Ovary (tissue), 9 donors: Measurements from ENCODE around the gene GRM8. TPM values are rescaled to one million over a fixed set of nuclear protein-coding genes. Genes with fewer than 3 reads are reported as not detected.

ENCODE experiments used
- DNase-seq, 5 donors: peaks; one replicate each; pipeline ENCODE4 v3.0.0-alpha.2; 2019 to 2020
- H3K27ac ChIP-seq, 2 donors: fragments of 200-600 bp; one replicate each; pipeline versions ENCODE4 v1.5.1 to v1.8.0; 2019 to 2022
- H3K27me3 ChIP-seq: fragments of 200-600 bp; one replicate; pipeline ENCODE4 v1.8.0; 2022
- H3K36me3 ChIP-seq: fragments of 200-600 bp; sonication (generic); one replicate; pipeline ENCODE4 v1.5.1; 2019
- H3K4me1 ChIP-seq: one replicate; pipeline ENCODE4 v1.8.1; 2013; ENCODE audit warnings: mild to moderate bottlenecking, moderate library complexity; ENCODE audit not compliant: insufficient read depth
- H3K4me3 ChIP-seq: fragments of 200-600 bp; sonication (generic); one replicate; pipeline ENCODE4 v1.5.1; 2017
- H3K9me3 ChIP-seq, 2 donors: fragments of 200-600 bp in 1 of 2; sonication (generic) in 1 of 2; one replicate each; pipeline versions ENCODE4 v1.5.1 to v1.8.1; 2013 to 2019; ENCODE audit warnings: mild to moderate bottlenecking in 1 of 2, moderate library complexity in 1 of 2
- CTCF ChIP-seq, 3 donors: fragments of 450-650 bp in 2 of 3; fragments of 200-600 bp in 1 of 3; IDR thresholded peaks; one replicate each; pipeline versions ENCODE4 v1.5.1 to v1.8.0; 2016 to 2022; ENCODE audit warnings: antibody characterized with exemption in 3 of 3, mild to moderate bottlenecking in 1 of 3
- EP300 ChIP-seq: sonication (generic); formaldehyde crosslinking; IDR thresholded peaks from one replicate; pipeline ENCODE4 v1.6.1; 2017; ENCODE audit warnings: antibody characterized with exemption
- POLR2A ChIP-seq: fragments of 450-650 bp; IDR thresholded peaks from one replicate; pipeline ENCODE4 v1.6.1; 2017; ENCODE audit warnings: antibody characterized with exemption, mild to moderate bottlenecking, moderate library complexity
- WGBS, 3 donors: extraction: QIAGEN DNeasy Blood & Tissue Kit in 1 of 3; methylation state at CpG; one replicate each; pipeline versions ENCODE4 v1.1.5 to v1.1.7; 2013 to 2017; 5-methylcytosine and 5-hydroxymethylcytosine counted together
- intact Hi-C, 4 donors: fragments of 100-400 bp; cut with DNase I; formaldehyde crosslinking; loops; one replicate each; pipeline versions ENCODE4 v1.11.0 to v1.15.1; 2022 to 2023
- polyA plus RNA-seq, 2 donors: library from polyadenylated mRNA; stranded (reverse); fragments of 200-250 nt in 1 of 2; fragments of 350-450 nt in 1 of 2; fragmentation: Illumina TruSeq in 1 of 2; extraction: RNeasy Lipid Tissue Mini Kit (QIAGEN cat#74804) in 1 of 2; gene quantifications; one replicate each; pipeline ENCODE4 v1.2.3, GENCODE V29; 2013 to 2014
- total RNA-seq, 7 donors: library from RNA; depleted of rRNA in 2 of 7; stranded (reverse); fragments of >200 nt in 2 of 7; fragmentation: NEBNext Ultra II Directional in 3 of 7; extraction: Animal tissue kit (Norgen Biotek cat#: 25700) in 3 of 7; gene quantifications; one replicate each; pipeline versions ENCODE4 v1.1.0 to v1.2.4, GENCODE V29; 2016 to 2023
- donor health status: DM: no; HTN: no; CAD: no; lungs with moderate emphysema.
- donor health status: DM: no; HTN: no; CAD: no.
- donor health status: Bipolar disorder and iron deficiency.
- donor health status: DM: yes; HTN: yes; CAD: no.
- donor health status: DM: no; HTN: no; CAD: no.
- donor health status: DM: yes; HTN: yes; CAD: no.

The GRM8 gene
- total and polyA plus RNA-seq, 9 donors: 0.38 to 4.0 (median 1.0) TPM; not detected in 1

DNA sequence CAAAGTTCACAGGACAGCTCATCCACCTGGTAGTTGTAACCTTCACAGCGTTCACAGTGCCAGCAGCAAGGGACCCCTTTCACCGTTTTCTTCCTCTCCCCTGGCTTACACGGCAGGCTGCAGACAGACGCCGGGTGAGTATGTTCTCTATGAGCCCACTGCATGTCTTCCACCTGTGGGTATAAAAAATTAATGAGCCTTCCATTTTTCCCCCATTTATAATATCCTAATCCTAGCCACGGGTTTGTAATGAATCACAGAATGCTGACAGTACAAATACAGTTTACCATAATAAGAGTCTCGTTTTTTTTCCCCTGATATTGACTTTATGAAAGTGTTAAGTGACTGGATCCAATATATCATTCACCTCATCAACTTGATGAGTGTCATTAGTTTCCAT, 719.0 kb downstream of the GRM8 start:
- H3K27ac ChIP-seq: no peak overlapping the region
- TF ChIP-seq POLR2A (no peak), CTCF (IDR thresholded peaks at IDR 0.05) (no peak), EP300 (no peak)
- 72 to 77% (median 73%) methylated on average over 7 of the region's 7 CpGs for WGBS, 3 donors

DNA sequence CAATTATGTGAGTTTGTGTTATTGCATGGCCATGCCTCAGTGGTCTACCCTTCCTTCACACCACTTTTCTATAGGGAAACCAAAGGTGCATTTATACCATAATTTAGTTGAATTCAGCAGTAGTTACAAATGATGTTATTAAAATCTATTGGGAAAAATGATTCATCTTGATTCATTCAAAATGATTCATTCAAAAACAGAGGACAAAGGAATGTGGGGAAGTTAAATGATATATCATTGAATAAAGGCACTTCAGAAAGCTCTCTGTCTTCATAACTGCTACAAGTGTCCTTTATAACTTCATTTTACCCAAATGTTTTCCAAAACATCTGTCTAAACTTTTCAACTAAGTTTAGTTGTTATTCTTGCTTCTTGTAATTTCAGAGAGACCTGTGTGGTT, 722.9 kb downstream of the GRM8 start:
- Histone ChIP-seq H3K27ac (no peak overlapping the region), H3K9me3 (no peaks in the 10 kb centered on the region), H3K4me1 (no peaks in the 10 kb centered on the region), H3K27me3 (no peaks in the 10 kb centered on the region), H3K36me3 (no peaks in the 10 kb centered on the region), H3K4me3 (no peak overlapping the region)
- TF ChIP-seq CTCF (IDR thresholded peaks at IDR 0.05) (no peak), EP300 (no peak), POLR2A (no peak)
- intact Hi-C loops: no loop called here
- DNase-seq: no peak

More for the DNA sequence above, 719.0 kb downstream of the GRM8 start:
- Histone ChIP-seq H3K4me1 (no peaks in the 10 kb centered on the region), H3K36me3 (no peaks in the 10 kb centered on the region), H3K27me3 (no peaks in the 10 kb centered on the region), H3K9me3 (no peaks in the 10 kb centered on the region), H3K4me3 (no peak overlapping the region)
- intact Hi-C loops: no loop called here
- no peak for DNase-seq

DNA sequence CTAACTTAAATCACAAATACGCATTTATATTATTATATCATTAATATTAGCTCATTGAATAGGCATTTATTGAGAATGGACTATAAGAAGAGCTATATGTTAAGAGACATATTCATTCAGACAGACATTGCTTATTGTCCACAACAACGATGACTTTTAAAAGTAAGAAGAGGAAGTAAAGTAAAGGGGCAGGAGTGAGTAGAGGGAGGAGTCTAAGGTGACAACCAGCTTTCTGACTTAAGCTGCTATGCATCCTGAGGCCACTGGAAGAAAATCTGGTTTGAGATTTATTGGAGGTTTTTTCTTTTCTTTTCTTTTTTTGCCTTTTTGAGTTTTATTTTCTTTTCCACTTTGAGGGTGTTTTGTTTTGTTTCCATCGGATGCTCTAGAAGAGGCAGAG, 723.5 kb downstream of the GRM8 start:
- no peaks in the 10 kb centered on the region for H3K36me3 ChIP-seq

DNA sequence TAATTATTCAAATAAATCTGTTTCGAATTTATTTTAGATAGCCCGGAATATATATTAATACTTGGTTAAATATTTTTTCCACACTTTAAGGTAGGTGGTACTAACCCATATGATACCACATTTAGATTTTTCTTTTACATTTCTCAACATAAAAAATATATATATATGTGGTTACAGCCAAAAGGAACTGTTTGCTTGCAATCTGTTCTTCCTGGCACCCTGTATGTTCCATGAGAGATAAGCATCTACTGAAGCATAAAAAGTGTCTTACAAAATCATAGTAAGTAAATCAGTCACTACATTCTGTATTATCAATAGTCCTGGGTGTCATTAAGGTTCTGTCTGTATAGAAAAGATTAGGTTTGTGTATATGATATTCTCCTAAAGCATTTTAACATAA, 726.8 kb downstream of the GRM8 start:
- Histone ChIP-seq H3K4me3 (no peak overlapping the region), H3K9me3 (no peaks in the 10 kb centered on the region), H3K27ac (no peak overlapping the region), H3K4me1 (no peaks in the 10 kb centered on the region), H3K36me3 (no peaks in the 10 kb centered on the region), H3K27me3 (no peaks in the 10 kb centered on the region)
- no peak for DNase-seq
- intact Hi-C loops: no loop called here
- 92 to 98% (median 94%) methylated on average over 2 of the region's 2 CpGs for WGBS, 3 donors
- TF ChIP-seq CTCF (IDR thresholded peaks at IDR 0.05) (no peak), EP300 (no peak), POLR2A (no peak)

More for the DNA sequence above, 723.5 kb downstream of the GRM8 start:
- intact Hi-C loops: no loop called here
- Histone ChIP-seq H3K27ac (no peak overlapping the region), H3K4me3 (no peak overlapping the region), H3K4me1 (no peaks in the 10 kb centered on the region), H3K9me3 (no peaks in the 10 kb centered on the region), H3K27me3 (no peaks in the 10 kb centered on the region)
- no peak for DNase-seq
- TF ChIP-seq POLR2A (no peak), EP300 (no peak), CTCF (IDR thresholded peaks at IDR 0.05) (no peak)
- 66 to 77% (median 70%) methylated on average over 3 of the region's 3 CpGs for WGBS, 3 donors

- H3K36me3 ChIP-seq: no peaks in the 10 kb centered on the region
- H3K27ac ChIP-seq: no peak overlapping the region
- no peak for TF ChIP-seq CTCF (IDR thresholded peaks at IDR 0.05)
- TF ChIP-seq EP300: no peak
- no peak for TF ChIP-seq POLR2A
- H3K9me3 ChIP-seq: no peaks in the 10 kb centered on the region
- no peaks in the 10 kb centered on the region for H3K27me3 ChIP-seq
- intact Hi-C loops: no loop called here
- no peaks in the 10 kb centered on the region for H3K4me1 ChIP-seq
- no peak overlapping the region for H3K4me3 ChIP-seq
- WGBS, 3 donors: 83 to 100% (median 97%) methylated on average over 1 of the region's 1 CpG
- DNase-seq: no peak
Measured at GRCh38 chr7:126524967-126525366, 727.8 kb downstream of the GRM8 start.
